ENCODE measurements around the gene EPHA7.

The EPHA7 gene

DNA sequence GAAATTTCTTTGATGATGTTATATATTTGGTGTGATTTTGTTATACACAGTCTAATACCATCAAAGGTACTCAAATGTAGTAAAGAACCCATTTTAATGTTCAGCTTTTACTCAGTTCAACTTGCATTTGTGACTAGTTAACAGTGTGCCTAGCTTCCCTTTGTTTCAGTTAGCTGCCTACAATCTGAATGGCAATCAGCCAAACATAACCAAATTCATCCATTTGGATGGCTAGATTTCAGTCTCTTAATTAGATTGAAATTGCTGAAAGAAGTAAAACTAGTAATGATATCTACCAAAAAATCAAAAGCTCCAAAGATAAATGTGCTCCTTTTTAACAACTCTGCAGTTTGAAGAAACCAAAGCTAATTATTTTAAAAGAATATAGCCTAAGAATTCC, 6.9 kb downstream of the EPHA7 start:
- Histone ChIP-seq H3K4me3 (no peak overlapping the region), H3K36me3 (ENCODE audit: insufficient read depth, low read length) (peaks cover 7% of the 10 kb centered on the region; the same call in 1 of the 2 replicates)
- DNase-seq (ENCODE audit: low read depth, low spot score): no peak

GRCh38 chr6:93407186-93407585, 12.2 kb downstream of the EPHA7 start:
- Histone ChIP-seq H3K36me3 (ENCODE audit: insufficient read depth, low read length) (peaks cover 7% of the 10 kb centered on the region; the same call in 1 of the 2 replicates), H3K9ac (ENCODE audit: insufficient read length) (no peak overlapping the region), H3K4me3 (no peak overlapping the region), H3K9me3 (ENCODE audit: low read depth, low read length) (no peaks in the 10 kb centered on the region), H3K27ac (no peak overlapping the region)
- DNase-seq (ENCODE audit: low read depth, low spot score): peak; percentile 97
- TF ChIP-seq POLR2AphosphoS5 (IDR thresholded peaks at IDR 0.05; ENCODE audit: borderline replicate concordance, low read depth, low read length) (peak; percentile 67; the same call in 1 of the 2 replicates), EZH2 (IDR thresholded peaks at IDR 0.05) (no peak), FOXP2 (optimal IDR thresholded peaks at IDR 0.05; ENCODE audit: control extremely low read depth, extremely low read length, insufficient read depth) (peak; percentile 39)

More for the DNA sequence above, 6.9 kb downstream of the EPHA7 start:
- no peak overlapping the region for H3K9ac ChIP-seq (ENCODE audit: insufficient read length)
- no peaks in the 10 kb centered on the region for H3K9me3 ChIP-seq (ENCODE audit: low read depth, low read length)
- no peak for TF ChIP-seq POLR2AphosphoS5 (IDR thresholded peaks at IDR 0.05; ENCODE audit: borderline replicate concordance, low read depth, low read length)
- no peak for TF ChIP-seq EZH2 (IDR thresholded peaks at IDR 0.05)
- no peak for TF ChIP-seq FOXP2 (optimal IDR thresholded peaks at IDR 0.05; ENCODE audit: control extremely low read depth, extremely low read length, insufficient read depth)
- no peak overlapping the region for H3K27ac ChIP-seq

- DNase-seq (ENCODE audit: low read depth, low spot score): no peak
- H3K9ac ChIP-seq (ENCODE audit: insufficient read length): no peak overlapping the region
- H3K4me3 ChIP-seq: no peak overlapping the region
- H3K36me3 ChIP-seq (ENCODE audit: insufficient read depth, low read length): no peaks in the 10 kb centered on the region
- no peaks in the 10 kb centered on the region for H3K9me3 ChIP-seq (ENCODE audit: low read depth, low read length)
- no peak overlapping the region for H3K27ac ChIP-seq
- TF ChIP-seq EZH2 (IDR thresholded peaks at IDR 0.05): no peak
- TF ChIP-seq FOXP2 (optimal IDR thresholded peaks at IDR 0.05; ENCODE audit: control extremely low read depth, extremely low read length, insufficient read depth): no peak
- no peak for TF ChIP-seq POLR2AphosphoS5 (IDR thresholded peaks at IDR 0.05; ENCODE audit: borderline replicate concordance, low read depth, low read length)
Observed at GRCh38 chr6:93403390-93403789, 16.0 kb downstream of the EPHA7 start.

- Histone ChIP-seq H3K9me3 (ENCODE audit: low read depth, low read length) (no peaks in the 10 kb centered on the region), H3K9ac (ENCODE audit: insufficient read length) (peak overlapping the region; percentile 53), H3K27ac (peak overlapping the region; percentile 47; the same call in 1 of the 2 replicates), H3K36me3 (ENCODE audit: insufficient read depth, low read length) (no peaks in the 10 kb centered on the region), H3K4me3 (peak overlapping the region; percentile 41)
- no peak for DNase-seq (ENCODE audit: low read depth, low spot score)
- TF ChIP-seq POLR2AphosphoS5 (IDR thresholded peaks at IDR 0.05; ENCODE audit: borderline replicate concordance, low read depth, low read length): no peak
- no peak for TF ChIP-seq FOXP2 (optimal IDR thresholded peaks at IDR 0.05; ENCODE audit: control extremely low read depth, extremely low read length, insufficient read depth)
- TF ChIP-seq EZH2 (IDR thresholded peaks at IDR 0.05): no peak
Observed at GRCh38 chr6:93398723-93399122, 20.6 kb downstream of the EPHA7 start.

DNA sequence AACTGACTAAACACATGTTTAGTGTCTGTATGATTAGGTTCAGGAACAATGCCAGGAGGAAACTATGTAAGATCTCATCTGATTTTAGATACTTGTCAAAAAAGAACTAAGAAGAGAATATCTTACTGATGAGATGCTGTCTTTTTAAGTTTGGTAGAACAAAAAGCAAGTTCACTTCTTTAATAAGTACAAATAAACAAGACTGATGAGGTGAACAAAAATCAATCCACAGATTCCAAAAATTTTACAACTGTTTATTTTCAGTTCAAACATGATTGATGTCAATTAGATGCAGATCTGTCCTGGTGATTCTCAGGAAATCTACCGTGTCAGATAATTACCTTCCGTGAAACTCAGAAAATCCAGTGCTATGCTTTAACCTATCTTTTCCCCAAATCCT, 24.9 kb downstream of the EPHA7 start:
- no peak for TF ChIP-seq EZH2 (IDR thresholded peaks at IDR 0.05)
- TF ChIP-seq POLR2AphosphoS5 (IDR thresholded peaks at IDR 0.05; ENCODE audit: borderline replicate concordance, low read depth, low read length): no peak
- TF ChIP-seq FOXP2 (optimal IDR thresholded peaks at IDR 0.05; ENCODE audit: control extremely low read depth, extremely low read length, insufficient read depth): no peak
- DNase-seq (ENCODE audit: low read depth, low spot score): no peak

GRCh38 chr6:93393554-93394074, 25.7 kb downstream of the EPHA7 start:
- no peaks in the 10 kb centered on the region for H3K36me3 ChIP-seq (ENCODE audit: insufficient read depth, low read length)
- H3K9ac ChIP-seq (ENCODE audit: insufficient read length): no peak overlapping the region
- TF ChIP-seq EZH2 (IDR thresholded peaks at IDR 0.05) (no peak), FOXP2 (optimal IDR thresholded peaks at IDR 0.05; ENCODE audit: control extremely low read depth, extremely low read length, insufficient read depth) (no peak), POLR2AphosphoS5 (IDR thresholded peaks at IDR 0.05; ENCODE audit: borderline replicate concordance, low read depth, low read length) (no peak)
- H3K9me3 ChIP-seq (ENCODE audit: low read depth, low read length): no peaks in the 10 kb centered on the region
- no peak for DNase-seq (ENCODE audit: low read depth, low spot score)
- H3K4me3 ChIP-seq: peak overlapping the region; percentile 19
- H3K27ac ChIP-seq: peak overlapping the region; percentile 15; the same call in 1 of the 2 replicates

More for the DNA sequence above, 24.9 kb downstream of the EPHA7 start:
- Histone ChIP-seq H3K36me3 (ENCODE audit: insufficient read depth, low read length) (no peaks in the 10 kb centered on the region), H3K9me3 (ENCODE audit: low read depth, low read length) (no peaks in the 10 kb centered on the region), H3K9ac (ENCODE audit: insufficient read length) (peak overlapping the region; percentile 18), H3K27ac (0 out of 2 replicates have a peak overlapping the region, but pooled peaks have one; percentile 28), H3K4me3 (peak overlapping the region; percentile 19)

DNA sequence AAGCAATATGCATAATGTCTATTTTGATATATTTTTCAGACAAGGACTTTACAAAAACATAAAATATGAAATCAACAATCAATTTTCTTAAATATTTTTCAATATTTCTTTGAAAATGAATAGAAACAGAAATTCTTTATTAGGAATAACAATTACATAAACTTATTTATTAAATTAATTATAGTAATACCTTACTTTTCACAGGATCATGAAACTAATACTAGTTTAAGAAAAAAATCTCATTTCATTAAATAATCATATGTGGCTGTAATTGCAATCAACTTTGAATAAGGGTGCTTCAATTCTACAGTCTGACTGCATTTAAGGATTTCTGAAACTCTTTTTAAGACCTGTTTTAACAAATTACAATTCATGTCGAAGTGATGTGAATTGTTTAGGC, 26.6 kb downstream of the EPHA7 start:
- Histone ChIP-seq H3K4me3 (no peak overlapping the region), H3K27ac (no peak overlapping the region), H3K9me3 (ENCODE audit: low read depth, low read length) (no peaks in the 10 kb centered on the region), H3K9ac (ENCODE audit: insufficient read length) (no peak overlapping the region), H3K36me3 (ENCODE audit: insufficient read depth, low read length) (no peaks in the 10 kb centered on the region)
- no peak for DNase-seq (ENCODE audit: low read depth, low spot score)
- TF ChIP-seq POLR2AphosphoS5 (IDR thresholded peaks at IDR 0.05; ENCODE audit: borderline replicate concordance, low read depth, low read length): no peak
- TF ChIP-seq FOXP2 (optimal IDR thresholded peaks at IDR 0.05; ENCODE audit: control extremely low read depth, extremely low read length, insufficient read depth): no peak

DNA sequence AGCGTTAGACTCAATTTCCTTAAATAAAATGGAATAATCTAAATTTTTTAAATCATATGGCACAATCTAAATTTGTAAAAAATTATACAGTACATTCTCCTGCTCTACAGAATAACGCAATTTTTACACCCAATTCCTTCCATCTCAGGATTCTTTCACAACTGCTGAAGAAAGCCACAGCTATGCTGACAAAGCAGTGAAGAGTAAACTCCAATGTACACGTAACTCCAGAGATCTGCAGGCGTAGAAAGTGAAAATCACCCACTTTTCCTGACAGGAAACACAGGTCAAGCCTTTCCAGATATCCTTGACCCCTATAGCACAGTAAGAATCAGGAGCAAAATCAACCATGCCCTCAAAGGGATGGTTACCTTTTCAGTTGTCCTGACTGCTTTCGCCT, 27.4 kb downstream of the EPHA7 start:
- Histone ChIP-seq H3K36me3 (ENCODE audit: insufficient read depth, low read length) (no peaks in the 10 kb centered on the region), H3K9me3 (ENCODE audit: low read depth, low read length) (no peaks in the 10 kb centered on the region), H3K4me3 (peak overlapping the region; percentile 64), H3K27ac (no peak overlapping the region), H3K9ac (ENCODE audit: insufficient read length) (peak overlapping the region; percentile 21)
- TF ChIP-seq POLR2AphosphoS5 (IDR thresholded peaks at IDR 0.05; ENCODE audit: borderline replicate concordance, low read depth, low read length): peak; percentile 15; the same call in 1 of the 2 replicates
- TF ChIP-seq FOXP2 (optimal IDR thresholded peaks at IDR 0.05; ENCODE audit: control extremely low read depth, extremely low read length, insufficient read depth): no peak
- peak; percentile 53 for DNase-seq (ENCODE audit: low read depth, low spot score)

GRCh38 chr6:93389192-93389591, 30.2 kb downstream of the EPHA7 start:
- Histone ChIP-seq H3K4me3 (no peak overlapping the region), H3K36me3 (ENCODE audit: insufficient read depth, low read length) (no peaks in the 10 kb centered on the region; the same call in 1 of the 2 replicates), H3K9me3 (ENCODE audit: low read depth, low read length) (no peaks in the 10 kb centered on the region), H3K27ac (no peak overlapping the region), H3K9ac (ENCODE audit: insufficient read length) (no peak overlapping the region)
- no peak for DNase-seq (ENCODE audit: low read depth, low spot score)
- TF ChIP-seq FOXP2 (optimal IDR thresholded peaks at IDR 0.05; ENCODE audit: control extremely low read depth, extremely low read length, insufficient read depth) (no peak), POLR2AphosphoS5 (IDR thresholded peaks at IDR 0.05; ENCODE audit: borderline replicate concordance, low read depth, low read length) (no peak), EZH2 (IDR thresholded peaks at IDR 0.05) (no peak)
